GM18873 (cell line): ENCODE results near the gene PPBP.

Experiments
- ATAC-seq: cut with Tn5 transposase; IDR thresholded peaks from one replicate; pipeline ENCODE4 v1.9.1; 2021; ENCODE audit warnings: mild to moderate bottlenecking, moderate library complexity, moderate number of reproducible peaks; ENCODE audit not compliant: unreplicated experiment, low FRiP score

Gene PPBP

GRCh38 chr4:73988061-73988460 lies at the start of gene PPBP:
Gene PPBP, minus strand, starts transcription at chr4:73988190. Its CDS starts 87 bp downstream, at chr4:73988103.
- no peak for ATAC-seq

GRCh38 chr4:74037076-74037955 lies 49.3 kb upstream of the PPBP start:
- ATAC-seq: no peak

- no peak for ATAC-seq
These were observed 45.7 kb upstream of the PPBP start for GRCh38 chr4:74033739-74034138.

GRCh38 chr4:74032064-74032463 lies 44.1 kb upstream of the PPBP start:
- ATAC-seq: no peak

GRCh38 chr4:74031576-74031975 lies 43.6 kb upstream of the PPBP start:
- no peak for ATAC-seq

GRCh38 chr4:74030285-74030684 lies 42.3 kb upstream of the PPBP start:
- ATAC-seq: no peak

GRCh38 chr4:74028504-74028903 lies 40.5 kb upstream of the PPBP start:
- no peak for ATAC-seq

- ATAC-seq: no peak
These were observed 35.7 kb upstream of the PPBP start for GRCh38 chr4:74023709-74024108.

GRCh38 chr4:74021601-74022000 lies 33.6 kb upstream of the PPBP start:
- ATAC-seq: no peak

GRCh38 chr4:74018771-74019170 lies 30.8 kb upstream of the PPBP start:
- no peak for ATAC-seq

- ATAC-seq: no peak
These were observed 30.1 kb upstream of the PPBP start for GRCh38 chr4:74018116-74018515.

- ATAC-seq: no peak
These were observed 28.1 kb upstream of the PPBP start for GRCh38 chr4:74016068-74016467.

GRCh38 chr4:74015126-74015780 lies 27.3 kb upstream of the PPBP start:
- no peak for ATAC-seq

- ATAC-seq: no peak
These were observed 26.3 kb upstream of the PPBP start for GRCh38 chr4:74014332-74014731.

GRCh38 chr4:74013264-74013663 lies 25.3 kb upstream of the PPBP start:
- no peak for ATAC-seq

- no peak for ATAC-seq
These were observed 24.1 kb upstream of the PPBP start for GRCh38 chr4:74012130-74012529.

GRCh38 chr4:74009307-74009706 lies 21.3 kb upstream of the PPBP start:
- no peak for ATAC-seq

- no peak for ATAC-seq
These were observed 18.1 kb upstream of the PPBP start for GRCh38 chr4:74006009-74006476.

- no peak for ATAC-seq
These were observed 17.5 kb upstream of the PPBP start for GRCh38 chr4:74005528-74005927.

GRCh38 chr4:74004668-74005067 lies 16.7 kb upstream of the PPBP start:
- ATAC-seq: no peak

GRCh38 chr4:74000301-74000700 lies 12.3 kb upstream of the PPBP start:
- no peak for ATAC-seq
